SK-N-SH (cell line): ENCODE results near the gene IRX6. TPM values are rescaled to one million over a fixed set of nuclear protein-coding genes. Genes with fewer than 3 reads are reported as not detected.
A peak's percentile ranks its signal among the peaks of the same experiment; 100 is the strongest.

ENCODE experiments used
- CTCF ChIA-PET: fragments of 300-600, 350-600 bp; formaldehyde crosslinking; extraction: SDS; loops from one replicate; lab custom pipeline; 2021; lab: Yijun Ruan, JAX
- POLR2A ChIA-PET: fragments of 350-600 bp; sonication (Branson Sonifier 250); formaldehyde crosslinking; extraction: SDS; loops from one replicate; lab custom pipeline; 2020; ENCODE audit warnings: antibody characterized with exemption, inconsistent platforms; lab: Yijun Ruan, JAX
- DNase-seq: peaks from one replicate; pipeline ENCODE4 v3.0.0; 2012
- H2AFZ ChIP-seq: fragments of 200-600 bp; sonication (generic); 2 replicates; pipeline ENCODE4 v1.8.1; 2016; ENCODE audit warnings: antibody characterized with exemption, mild to moderate bottlenecking, low read depth
- H3F3A ChIP-seq: fragments of 200-600 bp; sonication (generic); replicated peaks from 2 replicates; pipeline ENCODE3; 2016; ENCODE audit warnings: antibody characterized with exemption, mild to moderate bottlenecking; ENCODE audit not compliant: insufficient read depth
- H3K27ac ChIP-seq, 2 experiments: fragments of 200-500 bp in 1 of 2; fragments of 200-600 bp in 1 of 2; sonication (Bioruptor generic) in 1 of 2; sonication (generic), shearing (Covaris generic) in 1 of 2; 2 replicates each; pipeline versions ENCODE4 v1.5.1 to v1.6.1; 2014 to 2016; ENCODE audit warnings: low read depth in 2 of 2, inconsistent platforms in 1 of 2, low read length in 1 of 2, mild to moderate bottlenecking in 1 of 2, mixed read lengths in 1 of 2
- H3K27me3 ChIP-seq: fragments of 200-600 bp; sonication (generic), shearing (Covaris generic); 2 replicates; pipeline ENCODE4 v1.6.1; 2016; ENCODE audit warnings: mixed run types; ENCODE audit not compliant: insufficient read depth
- H3K36me3 ChIP-seq, 2 experiments: fragments of 200-500 bp in 1 of 2; fragments of 200-600 bp in 1 of 2; sonication (Bioruptor generic) in 1 of 2; sonication (generic) in 1 of 2; replicated peaks in 1 of 2; 2 replicates each; pipeline versions ENCODE3 to v1.5.1; 2014 to 2016; ENCODE audit warnings: low read length in 1 of 2, mild to moderate bottlenecking in 1 of 2; ENCODE audit not compliant: insufficient read depth in 2 of 2, control insufficient read depth in 1 of 2
- H3K4me1 ChIP-seq, 2 experiments: fragments of 200-500 bp in 1 of 2; fragments of 200-600 bp in 1 of 2; sonication (Bioruptor generic) in 1 of 2; sonication (generic), shearing (Covaris generic) in 1 of 2; 2 replicates each; pipeline versions ENCODE4 v1.5.1 to v1.6.1; 2014 to 2016; ENCODE audit warnings: low read depth in 1 of 2, low read length in 1 of 2, mixed run types in 1 of 2; ENCODE audit not compliant: insufficient read depth in 2 of 2, control insufficient read depth in 1 of 2
- H3K4me2 ChIP-seq: fragments of 200-600 bp; sonication (generic), shearing (Covaris generic); 2 replicates; pipeline ENCODE4 v1.6.1; 2017; ENCODE audit warnings: mixed run types
- H3K4me3 ChIP-seq, 2 experiments: fragments of 200-500 bp in 1 of 2; fragments of 200-600 bp in 1 of 2; sonication (Bioruptor generic) in 1 of 2; sonication (generic), shearing (Covaris generic) in 1 of 2; 2 replicates each; pipeline versions ENCODE4 v1.5.1 to v1.8.1; 2014 to 2016; ENCODE audit warnings: low read depth in 2 of 2, inconsistent platforms in 1 of 2, low read length in 1 of 2, mild to moderate bottlenecking in 1 of 2, mixed read lengths in 1 of 2, moderate library complexity in 1 of 2
- H3K79me2 ChIP-seq: fragments of 200-600 bp; sonication (generic); 2 replicates; pipeline ENCODE4 v1.8.1; 2017; ENCODE audit warnings: mild to moderate bottlenecking; ENCODE audit not compliant: insufficient read depth
- H3K9ac ChIP-seq: fragments of 200-600 bp; sonication (generic); 2 replicates; pipeline ENCODE4 v1.6.1; 2017; ENCODE audit warnings: mixed run types
- H3K9me2 ChIP-seq: fragments of 200-600 bp; sonication (generic); 2 replicates; pipeline ENCODE4 v1.6.1; 2017; ENCODE audit warnings: mixed run types
- H3K9me3 ChIP-seq: fragments of 200-600 bp; sonication (generic); 2 replicates; pipeline ENCODE4 v1.6.1; 2017; ENCODE audit warnings: mixed run types, mild to moderate bottlenecking, moderate library complexity
- H4K20me1 ChIP-seq: fragments of 200-600 bp; sonication (generic); 2 replicates; pipeline ENCODE4 v1.6.1; 2017; ENCODE audit warnings: mild to moderate bottlenecking, mixed run types; ENCODE audit not compliant: insufficient read depth
- ELF1 ChIP-seq: IDR thresholded peaks from 2 replicates; pipeline ENCODE4 v1.4.0; 2012
- EZH2phosphoT487 ChIP-seq: fragments of 200-600 bp; sonication (generic); IDR thresholded peaks from 2 replicates; pipeline ENCODE4 v1.6.1; 2017; ENCODE audit warnings: low read depth, mixed run types, mild to moderate bottlenecking, antibody characterized with exemption, moderate library complexity, borderline replicate concordance
- FOXM1 ChIP-seq: IDR thresholded peaks from 2 replicates; pipeline ENCODE4 v1.4.0; 2012; ENCODE audit warnings: low read depth, mild to moderate bottlenecking
- MXI1 ChIP-seq: IDR thresholded peaks from 2 replicates; pipeline ENCODE4 v1.6.1; 2012; ENCODE audit warnings: mild to moderate bottlenecking, low read depth, low read length, improper control_type of control experiment
- NRF1 ChIP-seq: IDR thresholded peaks from 2 replicates; pipeline ENCODE4 v1.6.1; 2012; ENCODE audit warnings: low read depth, mild to moderate bottlenecking, low read length
- RFX5 ChIP-seq: IDR thresholded peaks from 2 replicates; pipeline ENCODE4 v1.6.1; 2012; ENCODE audit warnings: mild to moderate bottlenecking, improper control_type of control experiment, low read length
- RXRA ChIP-seq: IDR thresholded peaks from 2 replicates; pipeline ENCODE4 v1.4.0; 2012; ENCODE audit warnings: low read depth, mild to moderate bottlenecking, borderline replicate concordance
- SIN3A ChIP-seq: IDR thresholded peaks from 2 replicates; pipeline ENCODE4 v1.6.1; 2012; ENCODE audit warnings: low read depth, mild to moderate bottlenecking, low read length, moderate library complexity, borderline replicate concordance
- TEAD4 ChIP-seq: IDR thresholded peaks from 2 replicates; pipeline ENCODE4 v1.4.0; 2012; ENCODE audit warnings: mild to moderate bottlenecking, borderline replicate concordance; ENCODE audit not compliant: insufficient read depth
- USF2 ChIP-seq: fragments of 150-350 bp; IDR thresholded peaks from 2 replicates; pipeline ENCODE4 v1.6.1; 2017; ENCODE audit warnings: antibody characterized with exemption, low read length, low read depth, borderline replicate concordance
- WGBS: methylation state at CpG from one replicate; pipeline ENCODE4 v1.1.6; 2017; ENCODE audit warnings: low lambda C conversion rate; 5-methylcytosine and 5-hydroxymethylcytosine counted together
- polyA plus RNA-seq, 3 experiments: library from polyadenylated mRNA; depleted of rRNA; stranded (reverse); fragments of >200 nt; gene quantifications; 2 replicates each; pipeline ENCODE4 v1.2.3, GENCODE V29; 2012
- TF ChIP-seq, protein P1 (sequence below): fragments of 150-350 bp; IDR thresholded peaks from 2 replicates; pipeline ENCODE4 v1.6.1; 2016; ENCODE audit warnings: mild to moderate bottlenecking, low read depth, low read length

IRX6 gene
- polyA plus RNA-seq, 1 of the 3 experiments (the other 2 are of a cell fraction), result not detected

- WGBS, result 17% methylated on average over 4 of the region's 4 CpGs
- Histone ChIP-seq H3F3A (no peaks in the 10 kb centered on the region), H3K36me3 (no peaks in the 10 kb centered on the region), H3K27me3 (no peaks in the 10 kb centered on the region), H3K4me1 (peaks cover 0 to 6% of the 10 kb centered on the region in 2 experiments; a peak in 1 of 4 replicates), H3K27ac (peak overlapping the region in 1 of 2 experiments; percentile 44; a peak in 1 of 4 replicates), H2AFZ (no peak overlapping the region), H3K4me3 (no peak overlapping the region), H3K9me3 (no peaks in the 10 kb centered on the region), H3K9me2 (no peaks in the 10 kb centered on the region), H4K20me1 (no peaks in the 10 kb centered on the region), H3K79me2 (no peaks in the 10 kb centered on the region), H3K4me2 (no peak overlapping the region), H3K9ac (no peak overlapping the region)
- ChIA-PET CTCF (interaction anchor here (0.7 to 2.9 kb wide), 5 partner anchors 26 to 175 kb away, joined by 3 to 11 read pairs (median 3); partner anchors contain the start of gene IRX6), POLR2A (no interaction called here)
- no peak for DNase-seq
- no peak for TF ChIP-seq TEAD4
- no peak for TF ChIP-seq MXI1
- no peak for TF ChIP-seq NRF1
- no peak for TF ChIP-seq RXRA
- TF ChIP-seq SIN3A, result no peak
- no peak for TF ChIP-seq RFX5
- no peak for TF ChIP-seq USF2
- TF ChIP-seq, protein P1, sequence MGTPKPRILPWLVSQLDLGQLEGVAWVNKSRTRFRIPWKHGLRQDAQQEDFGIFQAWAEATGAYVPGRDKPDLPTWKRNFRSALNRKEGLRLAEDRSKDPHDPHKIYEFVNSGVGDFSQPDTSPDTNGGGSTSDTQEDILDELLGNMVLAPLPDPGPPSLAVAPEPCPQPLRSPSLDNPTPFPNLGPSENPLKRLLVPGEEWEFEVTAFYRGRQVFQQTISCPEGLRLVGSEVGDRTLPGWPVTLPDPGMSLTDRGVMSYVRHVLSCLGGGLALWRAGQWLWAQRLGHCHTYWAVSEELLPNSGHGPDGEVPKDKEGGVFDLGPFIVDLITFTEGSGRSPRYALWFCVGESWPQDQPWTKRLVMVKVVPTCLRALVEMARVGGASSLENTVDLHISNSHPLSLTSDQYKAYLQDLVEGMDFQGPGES, result no peak
- TF ChIP-seq FOXM1, result no peak
- no peak for TF ChIP-seq EZH2phosphoT487
Observed at GRCh38 chr16:55294931-55295342, 29.1 kb upstream of the IRX6 start.

- H3F3A ChIP-seq, result no peaks in the 10 kb centered on the region
- no peak overlapping the region for H3K9ac ChIP-seq
- H3K9me3 ChIP-seq, result no peaks in the 10 kb centered on the region
- no peaks in the 10 kb centered on the region for H3K79me2 ChIP-seq
- no peak overlapping the region for H3K27ac ChIP-seq
- no peaks in the 10 kb centered on the region for H4K20me1 ChIP-seq
- no peak overlapping the region for H3K4me2 ChIP-seq
- TF ChIP-seq ELF1, result no peak
- H3K9me2 ChIP-seq, result no peaks in the 10 kb centered on the region
- DNase-seq, result no peak
- ChIA-PET POLR2A (no interaction called here), CTCF (no interaction called here)
- H2AFZ ChIP-seq, result no peak overlapping the region
- WGBS, result 47% methylated on average over 10 of the region's 10 CpGs
- H3K4me1 ChIP-seq, result peaks cover 0 to 14% of the 10 kb centered on the region in 2 experiments; a peak in 1 of 4 replicates
- no peaks in the 10 kb centered on the region for H3K36me3 ChIP-seq
- H3K4me3 ChIP-seq, result no peak overlapping the region
- H3K27me3 ChIP-seq, result no peaks in the 10 kb centered on the region
Observed at GRCh38 chr16:55297062-55297909, 26.7 kb upstream of the IRX6 start.
